GM21825 (cell line): ENCODE results near the gene PABPN1.

ENCODE experiments used
- ATAC-seq: cut with Tn5 transposase; IDR thresholded peaks from one replicate; pipeline ENCODE4 v1.9.1; 2021; ENCODE audit warnings: mild to moderate bottlenecking, moderate library complexity; ENCODE audit not compliant: unreplicated experiment

Gene PABPN1

GRCh38 chr14:23358042-23358441 is 36.8 kb downstream of the PABPN1 start:
- no peak for ATAC-seq

- no peak for ATAC-seq
These were observed 37.4 kb downstream of the PABPN1 start for GRCh38 chr14:23358553-23359166.

- no peak for ATAC-seq
These were observed 37.9 kb downstream of the PABPN1 start for GRCh38 chr14:23359167-23359626.

GRCh38 chr14:23359722-23360447 is 38.6 kb downstream of the PABPN1 start:
- ATAC-seq: no peak

- no peak for ATAC-seq
These were observed 39.2 kb downstream of the PABPN1 start for GRCh38 chr14:23360496-23360895.

- no peak for ATAC-seq
These were observed 40.1 kb downstream of the PABPN1 start for GRCh38 chr14:23361320-23361719.

- ATAC-seq: no peak
These were observed 40.5 kb downstream of the PABPN1 start for GRCh38 chr14:23361763-23362162.

- no peak for ATAC-seq
These were observed 40.9 kb downstream of the PABPN1 start for GRCh38 chr14:23362200-23362599.

GRCh38 chr14:23364164-23365035 is 43.1 kb downstream of the PABPN1 start:
- no peak for ATAC-seq

GRCh38 chr14:23365036-23365731 is 43.9 kb downstream of the PABPN1 start, which contains the start of gene EFS:
EFS (minus strand) TSS chr14:23365172; CDS start chr14:23365025, 147 bp downstream.
- no peak for ATAC-seq

GRCh38 chr14:23365732-23366425 is 44.6 kb downstream of the PABPN1 start:
- ATAC-seq: no peak

GRCh38 chr14:23366426-23366921 is 45.2 kb downstream of the PABPN1 start:
- ATAC-seq: no peak

- no peak for ATAC-seq
These were observed 49.0 kb downstream of the PABPN1 start for GRCh38 chr14:23370221-23370620.

GRCh38 chr14:23371865-23372264 is 50.6 kb downstream of the PABPN1 start:
- no peak for ATAC-seq

- ATAC-seq: no peak
These were observed 51.3 kb downstream of the PABPN1 start, which contains the start of gene IL25 for GRCh38 chr14:23372509-23372908. IL25 (plus strand) TSS chr14:23372809.

GRCh38 chr14:23373041-23373440 is 51.8 kb downstream of the PABPN1 start:
- ATAC-seq: no peak
